B cell (primary cell): ENCODE measurements around the gene PSEN1. TPM values are rescaled to one million over a fixed set of nuclear protein-coding genes. Genes with fewer than 3 reads are reported as not detected.

ENCODE experiments used
- ATAC-seq: fragments of 200-7000 bp; cut with Tn5 transposase; one replicate; pipeline ENCODE4 v1.10.0; 2021; ENCODE audit warnings: low read depth, mild to moderate bottlenecking, moderate number of reproducible peaks, moderate library complexity
- CTCF ChIA-PET: fragments of 350-600 bp; sonication (Branson Sonifier 250); formaldehyde crosslinking; loops from one replicate; lab custom pipeline; 2021; ENCODE audit warnings: antibody characterized with exemption, inconsistent platforms; lab: Charles Lee
- POLR2A ChIA-PET: fragments of 350-600 bp; sonication (Branson Sonifier 250); formaldehyde crosslinking; loops from one replicate; lab custom pipeline; 2021; ENCODE audit warnings: antibody characterized with exemption; lab: Charles Lee
- DNase-seq: peaks from one replicate; pipeline ENCODE4 v3.0.0; 2013
- H2AFZ ChIP-seq: 2 replicates; pipeline ENCODE4 v1.6.1; 2012; ENCODE audit warnings: mild to moderate bottlenecking, low read depth, low read length; ENCODE audit not compliant: insufficient read depth, poor library complexity, severe bottlenecking
- H3K27ac ChIP-seq, 2 donors: 1 replicate in 1 of 2; 2 replicates in 1 of 2; pipeline ENCODE4 v1.5.1; 2012 to 2013; ENCODE audit warnings: low read length in 2 of 2, mild to moderate bottlenecking in 2 of 2, moderate library complexity in 1 of 2
- H3K27me3 ChIP-seq, 4 experiments: fragments of 200-600 bp in 1 of 4; sonication (generic) in 1 of 4; replicated peaks in 1 of 4; 1 replicate in 2 of 4; 2 replicates in 2 of 4; pipeline versions ENCODE4 v1.6.1 to v1.7.0; 2013 to 2016; ENCODE audit warnings: low read length in 3 of 4, mild to moderate bottlenecking in 2 of 4, mixed read lengths in 1 of 4, moderate library complexity in 1 of 4; ENCODE audit not compliant: insufficient read depth in 4 of 4, control insufficient read depth in 3 of 4; ENCODE audit errors: control extremely low read depth in 1 of 4
- H3K36me3 ChIP-seq, 2 experiments: replicated peaks in 1 of 2; 1 replicate in 1 of 2; 2 replicates in 1 of 2; pipeline versions ENCODE4 v1.6.1 to v1.7.1; 2013; ENCODE audit warnings: low read length in 1 of 2; ENCODE audit not compliant: insufficient read depth in 2 of 2, control insufficient read depth in 1 of 2; ENCODE audit errors: control extremely low read depth in 1 of 2, extremely low read depth in 1 of 2
- H3K4me1 ChIP-seq, 2 donors: fragments of 200-600 bp in 1 of 2; sonication (generic) in 1 of 2; 1 replicate in 1 of 2; 2 replicates in 1 of 2; pipeline versions ENCODE4 v1.5.1 to v1.6.1; 2013 to 2017; ENCODE audit warnings: low read length in 2 of 2; ENCODE audit not compliant: control insufficient read depth in 2 of 2, insufficient read depth in 2 of 2
- H3K4me2 ChIP-seq: replicated peaks from 2 replicates; pipeline ENCODE3; 2012; ENCODE audit warnings: mild to moderate bottlenecking, low read depth, low read length; ENCODE audit not compliant: poor library complexity, severe bottlenecking
- H3K4me3 ChIP-seq, 5 experiments: fragments of 200-600 bp in 1 of 5; sonication (generic) in 1 of 5; 1 replicate in 3 of 5; 2 replicates in 2 of 5; pipeline versions ENCODE4 v1.5.1 to v1.7.0; 2011 to 2016; ENCODE audit warnings: low read length in 4 of 5, mild to moderate bottlenecking in 4 of 5, low read depth in 2 of 5, control low read depth in 1 of 5, moderate library complexity in 1 of 5; ENCODE audit not compliant: insufficient read depth in 1 of 5; ENCODE audit errors: control extremely low read depth in 1 of 5, extremely low read depth in 1 of 5
- H3K79me2 ChIP-seq: fragments of 200-600 bp; sonication (generic); one replicate; pipeline ENCODE4 v1.6.0; 2016; ENCODE audit warnings: low read length; ENCODE audit not compliant: control insufficient read depth, insufficient read depth
- H3K9ac ChIP-seq: fragments of 200-600 bp; sonication (generic); 2 replicates; pipeline ENCODE4 v1.6.1; 2017; ENCODE audit warnings: mild to moderate bottlenecking, low read length, moderate library complexity
- H3K9me3 ChIP-seq, 3 donors: one replicate each; pipeline versions ENCODE4 v1.6.1 to v1.7.1; 2013; ENCODE audit warnings: low read length in 2 of 3; ENCODE audit not compliant: control insufficient read depth in 2 of 3, insufficient read depth in 1 of 3; ENCODE audit errors: control extremely low read depth in 1 of 3
- H4K20me1 ChIP-seq: 2 replicates; pipeline ENCODE4 v1.6.0; 2012; ENCODE audit warnings: mild to moderate bottlenecking, low read length; ENCODE audit not compliant: insufficient read depth, control insufficient read depth, poor library complexity, severe bottlenecking
- H3K27ac Mint-ChIP-seq: one replicate; pipeline ENCODE4 v1.8.0; 2021; ENCODE audit warnings: mixed read lengths
- H3K27me3 Mint-ChIP-seq: one replicate; pipeline ENCODE4 v1.8.0; 2021; ENCODE audit warnings: mixed read lengths
- H3K4me1 Mint-ChIP-seq: one replicate; pipeline ENCODE4 v1.8.0; 2021; ENCODE audit warnings: mixed read lengths
- H3K4me3 Mint-ChIP-seq: one replicate; pipeline ENCODE4 v1.8.0; 2021; ENCODE audit warnings: mixed read lengths
- H3K9me3 Mint-ChIP-seq: one replicate; pipeline ENCODE4 v1.8.0; 2022; ENCODE audit warnings: mixed read lengths; ENCODE audit not compliant: insufficient read depth
- EZH2 ChIP-seq: IDR thresholded peaks from 2 replicates; pipeline ENCODE4 v1.6.1; 2012; ENCODE audit warnings: borderline replicate concordance, low read depth, mild to moderate bottlenecking, moderate library complexity, low read length; ENCODE audit not compliant: insufficient read depth, poor library complexity, severe bottlenecking
- WGBS: methylation state at CpG from one replicate; pipeline ENCODE4 v1.1.5; 2013; ENCODE audit warnings: missing lambda C conversion rate; ENCODE audit not compliant: insufficient coverage; 5-methylcytosine and 5-hydroxymethylcytosine counted together
- intact Hi-C: fragments of 100-400 bp; cut with micrococcal nuclease; formaldehyde crosslinking; loops from one replicate; pipeline ENCODE4 v1.10.0; 2022
- polyA plus RNA-seq: library from polyadenylated mRNA; depleted of rRNA; stranded (reverse); fragments of >200 nt; gene quantifications from 2 replicates; pipeline ENCODE4 v1.2.3, GENCODE V29; 2012
- total RNA-seq, 2 donors: library from RNA; stranded (reverse); fragments of 120-200 nt in 1 of 2; gene quantifications; 1 replicate in 1 of 2; 2 replicates in 1 of 2; pipeline versions ENCODE4 v1.2.3 to v1.2.4, GENCODE V29; 2013 to 2022
- TF ChIP-seq, protein P1 (sequence below): fragments of 200-600 bp; IDR thresholded peaks from one replicate; pipeline ENCODE4 v1.8.0; 2022; ENCODE audit warnings: antibody characterized with exemption, mild to moderate bottlenecking

Gene PSEN1
- total and polyA plus RNA-seq, 2 donors (not counting 1 experiment from before 2014, with no cell fraction given), result 10.2 to 75.9 TPM

DNA sequence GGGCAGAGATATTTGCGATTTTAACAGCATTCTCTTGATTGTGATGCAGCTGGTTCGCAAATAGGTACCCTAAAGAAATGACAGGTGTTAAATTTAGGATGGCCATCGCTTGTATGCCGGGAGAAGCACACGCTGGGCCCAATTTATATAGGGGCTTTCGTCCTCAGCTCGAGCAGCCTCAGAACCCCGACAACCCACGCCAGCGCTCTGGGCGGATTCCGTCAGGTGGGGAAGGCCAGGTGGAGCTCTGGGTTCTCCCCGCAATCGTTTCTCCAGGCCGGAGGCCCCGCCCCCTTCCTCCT, 271 bp upstream of the PSEN1 start:
- H3K9me3 ChIP-seq, result peaks cover 0 to 18% (median 0%) of the 10 kb centered on the region in 3 donors
- peak overlapping the region; percentile 72 for H2AFZ ChIP-seq
- POLR2A ChIA-PET, result interaction anchor here (0.7 to 2.3 kb wide), 4 partner anchors 77 to 508 kb away, joined by 3 to 12 read pairs (median 5); partner anchors contain the start of genes RBM25, RIOX1 and ZFYVE1
- DNase-seq (no peak), ATAC-seq (no peak)
- intact Hi-C loops, result loop anchor here (1.0 to 5.0 kb wide), 7 partner anchors 78 to 1266 kb away; partner anchors contain the start of genes COQ6, DCAF4, FAM161B and NUMB
- CTCF ChIA-PET, result interaction anchor here (0.6 to 1.2 kb wide), 2 partner anchors 13 to 86 kb away, joined by 3 read pairs; no protein-coding TSS in a partner anchor
- Mint-ChIP-seq H3K27ac (peak overlapping the region; percentile 94), H3K4me3 (peak overlapping the region; percentile 94), H3K4me1 (peaks cover 23% of the 10 kb centered on the region), H3K9me3 (peaks cover 7% of the 10 kb centered on the region), H3K27me3 (no peaks in the 10 kb centered on the region)
- TF ChIP-seq EZH2, result no peak
- TF ChIP-seq, protein P1, sequence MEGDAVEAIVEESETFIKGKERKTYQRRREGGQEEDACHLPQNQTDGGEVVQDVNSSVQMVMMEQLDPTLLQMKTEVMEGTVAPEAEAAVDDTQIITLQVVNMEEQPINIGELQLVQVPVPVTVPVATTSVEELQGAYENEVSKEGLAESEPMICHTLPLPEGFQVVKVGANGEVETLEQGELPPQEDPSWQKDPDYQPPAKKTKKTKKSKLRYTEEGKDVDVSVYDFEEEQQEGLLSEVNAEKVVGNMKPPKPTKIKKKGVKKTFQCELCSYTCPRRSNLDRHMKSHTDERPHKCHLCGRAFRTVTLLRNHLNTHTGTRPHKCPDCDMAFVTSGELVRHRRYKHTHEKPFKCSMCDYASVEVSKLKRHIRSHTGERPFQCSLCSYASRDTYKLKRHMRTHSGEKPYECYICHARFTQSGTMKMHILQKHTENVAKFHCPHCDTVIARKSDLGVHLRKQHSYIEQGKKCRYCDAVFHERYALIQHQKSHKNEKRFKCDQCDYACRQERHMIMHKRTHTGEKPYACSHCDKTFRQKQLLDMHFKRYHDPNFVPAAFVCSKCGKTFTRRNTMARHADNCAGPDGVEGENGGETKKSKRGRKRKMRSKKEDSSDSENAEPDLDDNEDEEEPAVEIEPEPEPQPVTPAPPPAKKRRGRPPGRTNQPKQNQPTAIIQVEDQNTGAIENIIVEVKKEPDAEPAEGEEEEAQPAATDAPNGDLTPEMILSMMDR, result no peak
- peaks cover 2% of the 10 kb centered on the region in 2 experiments for H3K36me3 ChIP-seq
- peaks cover 23% of the 10 kb centered on the region for H4K20me1 ChIP-seq
- H3K27me3 ChIP-seq, result no peaks in the 10 kb centered on the region
- H3K4me3 ChIP-seq, result peak overlapping the region; percentile 16 to 98 (median 82)
- WGBS, result 5% methylated on average over 16 of the region's 16 CpGs
- H3K9ac ChIP-seq, result peak overlapping the region; percentile 99
- peaks cover 13 to 16% of the 10 kb centered on the region in 2 donors for H3K4me1 ChIP-seq
- H3K79me2 ChIP-seq, result peaks cover 44% of the 10 kb centered on the region
- H3K27ac ChIP-seq, result peak overlapping the region; percentile 80 to 100
- peak overlapping the region; percentile 82 for H3K4me2 ChIP-seq

- ATAC-seq, result no peak
- no peak overlapping the region for H3K27ac Mint-ChIP-seq
- no peak overlapping the region for H3K27ac ChIP-seq
- H3K9me3 Mint-ChIP-seq, result no peaks in the 10 kb centered on the region
- intact Hi-C loops, result no loop called here
- no peak overlapping the region for H3K4me3 Mint-ChIP-seq
- TF ChIP-seq, protein P1, result no peak
- no peak for TF ChIP-seq EZH2
- H3K79me2 ChIP-seq, result peaks cover 90% of the 10 kb centered on the region
- DNase-seq, result no peak
- ChIA-PET POLR2A (no interaction called here), CTCF (no interaction called here)
- H3K4me3 ChIP-seq, result no peak overlapping the region
- H3K36me3 ChIP-seq, result peaks cover 3 to 6% of the 10 kb centered on the region in 2 experiments
- H3K9me3 ChIP-seq, result no peaks in the 10 kb centered on the region
- H3K27me3 Mint-ChIP-seq, result no peaks in the 10 kb centered on the region
- H3K4me1 ChIP-seq, result peaks cover 11 to 17% of the 10 kb centered on the region in 2 donors
- H3K27me3 ChIP-seq, result no peaks in the 10 kb centered on the region
- peaks cover 40% of the 10 kb centered on the region for H3K4me1 Mint-ChIP-seq
- H3K9ac ChIP-seq, result no peak overlapping the region
- H4K20me1 ChIP-seq, result peaks cover 51% of the 10 kb centered on the region
- H3K4me2 ChIP-seq, result no peak overlapping the region
- WGBS, result no CpG with 5 or more reads among the region's 1 CpG
- no peak overlapping the region for H2AFZ ChIP-seq
Measured at GRCh38 chr14:73140811-73141323, 4.6 kb downstream of the PSEN1 start.
